ENCODE measurements around the gene POLR2C. TPM values are rescaled to one million over a fixed set of nuclear protein-coding genes. Genes with fewer than 3 reads are reported as not detected.

POLR2C gene
- total and polyA plus RNA-seq, 2 experiments from 2014 or later = 56.6 to 92.5 TPM

DNA sequence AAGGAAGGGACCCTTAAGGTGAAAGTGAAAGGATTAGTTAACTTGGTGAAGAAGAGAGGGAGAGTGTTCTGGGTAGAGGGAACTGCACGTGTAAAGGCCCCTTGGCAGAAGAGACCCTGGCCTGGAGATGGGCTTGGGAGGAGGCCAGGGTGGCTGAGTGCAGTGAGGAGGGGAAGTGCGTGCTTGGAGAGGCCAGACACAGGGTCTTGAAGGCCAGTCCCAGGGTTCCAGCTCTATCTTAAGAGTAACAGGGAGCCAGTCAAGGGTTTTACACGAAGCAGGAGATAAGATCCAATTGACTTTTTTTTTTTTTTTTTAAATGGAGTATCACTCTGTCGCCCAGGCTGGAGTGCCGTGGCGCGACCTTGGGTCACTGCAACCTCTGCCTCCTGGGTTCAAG is 39.0 kb downstream of the POLR2C start:
- no peaks in the 10 kb centered on the region for H3K9me2 ChIP-seq (replicated peaks; ENCODE audit: insufficient read depth)
- no peaks in the 10 kb centered on the region for H3K9me3 ChIP-seq (ENCODE audit: low read depth)
- H4K20me1 ChIP-seq (ENCODE audit: insufficient read depth, poor library complexity, severe bottlenecking) = no peaks in the 10 kb centered on the region
- no peak overlapping the region for H2AFZ ChIP-seq
- H3K27me3 ChIP-seq = no peaks in the 10 kb centered on the region
- H3K27ac ChIP-seq = no peak overlapping the region
- no peak for TF ChIP-seq EZH2 (IDR thresholded peaks at IDR 0.05; ENCODE audit: borderline replicate concordance)
- no peak overlapping the region for H3K4me2 ChIP-seq
- no peak for DNase-seq (ENCODE audit: low spot score)
- no peaks in the 10 kb centered on the region for H3K79me2 ChIP-seq
- H3K4me1 ChIP-seq (ENCODE audit: insufficient read depth) = peaks cover 15% of the 10 kb centered on the region
- no peak overlapping the region for H3K4me3 ChIP-seq
- WGBS (ENCODE audit: low lambda C conversion rate, missing lambda C conversion rate) = 66% methylated on average over 7 of the region's 7 CpGs
- H3K36me3 ChIP-seq (replicated peaks; ENCODE audit: insufficient read depth, low read depth) = no peaks in the 10 kb centered on the region

DNA sequence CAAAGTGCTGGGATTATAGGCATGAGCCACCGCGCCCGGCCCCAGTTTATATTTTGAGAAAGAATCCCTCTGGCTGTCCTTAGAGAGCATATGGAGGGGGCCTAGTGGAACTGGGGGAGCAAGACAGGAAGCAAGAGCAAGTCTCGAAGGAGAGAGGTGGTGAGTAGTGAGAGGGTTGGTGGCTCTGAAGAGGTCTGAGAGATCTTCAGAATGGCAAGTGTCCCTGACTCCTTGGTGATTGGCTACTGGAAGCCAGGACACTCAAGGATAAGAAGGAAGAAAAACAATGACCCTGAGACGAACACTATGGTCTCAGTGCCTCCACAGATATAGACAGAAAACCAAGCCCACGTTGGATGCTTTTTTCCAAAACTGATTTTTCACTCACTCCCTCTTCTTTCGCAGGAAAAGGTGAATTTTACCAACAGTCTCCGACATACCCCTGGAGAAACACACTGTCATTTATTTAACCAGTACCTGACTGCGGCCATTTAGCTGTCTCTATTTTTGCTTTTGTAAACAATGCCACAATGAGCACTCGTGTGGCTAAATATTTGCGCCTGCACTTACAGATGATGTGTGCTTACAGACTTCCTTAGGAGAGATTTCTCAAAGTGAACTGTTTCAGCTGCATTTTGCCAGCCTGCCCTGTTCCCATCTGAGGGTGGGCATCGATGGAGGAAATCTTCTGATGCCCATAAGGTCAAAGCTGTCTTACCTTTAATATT is 39.7 kb downstream of the POLR2C start:
- Histone ChIP-seq H3K79me2 (no peaks in the 10 kb centered on the region), H2AFZ (no peak overlapping the region), H3K9me3 (ENCODE audit: low read depth) (no peaks in the 10 kb centered on the region), H3K27ac (no peak overlapping the region), H3K9me2 (replicated peaks; ENCODE audit: insufficient read depth) (no peaks in the 10 kb centered on the region), H3K36me3 (replicated peaks; ENCODE audit: insufficient read depth, low read depth) (no peaks in the 10 kb centered on the region), H3K4me3 (no peak overlapping the region), H3K27me3 (no peaks in the 10 kb centered on the region), H4K20me1 (ENCODE audit: insufficient read depth, poor library complexity, severe bottlenecking) (no peaks in the 10 kb centered on the region), H3K4me1 (ENCODE audit: insufficient read depth) (peaks cover 16% of the 10 kb centered on the region), H3K4me2 (no peak overlapping the region)
- TF ChIP-seq, protein P1, sequence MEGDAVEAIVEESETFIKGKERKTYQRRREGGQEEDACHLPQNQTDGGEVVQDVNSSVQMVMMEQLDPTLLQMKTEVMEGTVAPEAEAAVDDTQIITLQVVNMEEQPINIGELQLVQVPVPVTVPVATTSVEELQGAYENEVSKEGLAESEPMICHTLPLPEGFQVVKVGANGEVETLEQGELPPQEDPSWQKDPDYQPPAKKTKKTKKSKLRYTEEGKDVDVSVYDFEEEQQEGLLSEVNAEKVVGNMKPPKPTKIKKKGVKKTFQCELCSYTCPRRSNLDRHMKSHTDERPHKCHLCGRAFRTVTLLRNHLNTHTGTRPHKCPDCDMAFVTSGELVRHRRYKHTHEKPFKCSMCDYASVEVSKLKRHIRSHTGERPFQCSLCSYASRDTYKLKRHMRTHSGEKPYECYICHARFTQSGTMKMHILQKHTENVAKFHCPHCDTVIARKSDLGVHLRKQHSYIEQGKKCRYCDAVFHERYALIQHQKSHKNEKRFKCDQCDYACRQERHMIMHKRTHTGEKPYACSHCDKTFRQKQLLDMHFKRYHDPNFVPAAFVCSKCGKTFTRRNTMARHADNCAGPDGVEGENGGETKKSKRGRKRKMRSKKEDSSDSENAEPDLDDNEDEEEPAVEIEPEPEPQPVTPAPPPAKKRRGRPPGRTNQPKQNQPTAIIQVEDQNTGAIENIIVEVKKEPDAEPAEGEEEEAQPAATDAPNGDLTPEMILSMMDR (IDR thresholded peaks at IDR 0.05; ENCODE audit: poor library complexity) = no peak
- no peak for TF ChIP-seq EZH2 (IDR thresholded peaks at IDR 0.05; ENCODE audit: borderline replicate concordance)
- TF ChIP-seq EZH2phosphoT487 (IDR thresholded peaks at IDR 0.05; ENCODE audit: low read depth, severe bottlenecking, unreplicated experiment) = no peak
- DNase-seq (ENCODE audit: low spot score) = no peak
- 55% methylated on average over 12 of the region's 12 CpGs for WGBS (ENCODE audit: low lambda C conversion rate, missing lambda C conversion rate)

DNA sequence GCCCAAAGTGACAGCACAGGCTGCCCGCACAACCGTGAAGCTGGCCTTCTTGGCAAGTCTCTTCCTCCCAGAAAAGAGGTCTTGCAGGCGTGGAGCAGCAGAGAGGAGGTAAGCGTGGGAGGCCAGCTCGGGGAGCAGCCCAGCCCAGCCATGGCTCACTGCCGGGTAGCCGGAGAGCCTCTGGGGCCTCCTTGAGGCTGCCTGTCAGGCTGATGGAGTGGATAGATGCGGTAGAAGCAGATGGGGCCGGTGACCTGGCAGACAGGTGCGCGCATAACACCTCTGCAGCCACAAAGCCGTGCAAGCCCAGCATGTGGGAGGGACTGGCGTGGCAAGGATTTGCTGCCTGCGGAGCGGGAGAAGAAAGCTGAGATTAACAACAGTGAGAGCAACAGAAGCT is 40.9 kb downstream of the POLR2C start:
- TF ChIP-seq EZH2 (IDR thresholded peaks at IDR 0.05; ENCODE audit: borderline replicate concordance) (no peak), EZH2phosphoT487 (IDR thresholded peaks at IDR 0.05; ENCODE audit: low read depth, severe bottlenecking, unreplicated experiment) (no peak)
- TF ChIP-seq, protein P1 (IDR thresholded peaks at IDR 0.05; ENCODE audit: poor library complexity) = no peak
- no peaks in the 10 kb centered on the region for H3K36me3 ChIP-seq (replicated peaks; ENCODE audit: insufficient read depth, low read depth)
- no peak overlapping the region for H3K4me3 ChIP-seq
- no peaks in the 10 kb centered on the region for H4K20me1 ChIP-seq (ENCODE audit: insufficient read depth, poor library complexity, severe bottlenecking)
- H3K27me3 ChIP-seq = no peaks in the 10 kb centered on the region
- H3K79me2 ChIP-seq = no peaks in the 10 kb centered on the region
- H2AFZ ChIP-seq = no peak overlapping the region
- H3K4me1 ChIP-seq (ENCODE audit: insufficient read depth) = peaks cover 27% of the 10 kb centered on the region
- no peaks in the 10 kb centered on the region for H3K9me3 ChIP-seq (ENCODE audit: low read depth)
- no peaks in the 10 kb centered on the region for H3K9me2 ChIP-seq (replicated peaks; ENCODE audit: insufficient read depth)
- WGBS (ENCODE audit: low lambda C conversion rate, missing lambda C conversion rate) = 59% methylated on average over 15 of the region's 15 CpGs
- no peak overlapping the region for H3K27ac ChIP-seq
- peak; percentile 21 for DNase-seq (ENCODE audit: low spot score)
- no peak overlapping the region for H3K4me2 ChIP-seq

DNA sequence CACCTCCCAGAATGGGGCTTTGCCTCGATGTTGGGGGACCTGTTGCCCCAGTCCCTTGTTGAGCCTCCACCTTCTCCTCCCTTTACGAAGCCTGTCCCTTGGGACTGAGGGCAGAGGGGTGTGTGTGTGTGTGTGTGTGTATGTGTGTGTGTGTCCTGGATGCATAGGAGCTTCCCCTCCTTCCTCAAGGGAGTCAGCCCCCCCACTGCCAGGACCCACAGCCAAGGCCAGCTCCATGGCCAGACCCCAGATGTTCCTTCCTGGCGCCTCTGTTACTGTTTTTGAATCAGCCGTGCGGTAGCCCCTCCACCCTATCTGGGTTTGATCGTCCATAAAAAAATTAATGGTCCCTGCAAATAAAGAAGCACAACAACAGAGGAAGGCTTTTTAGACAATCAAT is 41.5 kb downstream of the POLR2C start:
- DNase-seq (ENCODE audit: low spot score) = no peak
- H3K9me3 ChIP-seq (ENCODE audit: low read depth) = no peaks in the 10 kb centered on the region
- no peak overlapping the region for H3K27ac ChIP-seq
- 80% methylated on average over 6 of the region's 6 CpGs for WGBS (ENCODE audit: low lambda C conversion rate, missing lambda C conversion rate)
- H3K9me2 ChIP-seq (replicated peaks; ENCODE audit: insufficient read depth) = no peaks in the 10 kb centered on the region
- H3K4me3 ChIP-seq = no peak overlapping the region
- H4K20me1 ChIP-seq (ENCODE audit: insufficient read depth, poor library complexity, severe bottlenecking) = no peaks in the 10 kb centered on the region
- TF ChIP-seq EZH2 (IDR thresholded peaks at IDR 0.05; ENCODE audit: borderline replicate concordance) (no peak), EZH2phosphoT487 (IDR thresholded peaks at IDR 0.05; ENCODE audit: low read depth, severe bottlenecking, unreplicated experiment) (no peak)
- TF ChIP-seq, protein P1 (IDR thresholded peaks at IDR 0.05; ENCODE audit: poor library complexity) = no peak
- H3K36me3 ChIP-seq (replicated peaks; ENCODE audit: insufficient read depth, low read depth) = no peaks in the 10 kb centered on the region
- H3K4me2 ChIP-seq = no peak overlapping the region
- H2AFZ ChIP-seq = no peak overlapping the region
- no peaks in the 10 kb centered on the region for H3K79me2 ChIP-seq
- H3K4me1 ChIP-seq (ENCODE audit: insufficient read depth) = peaks cover 28% of the 10 kb centered on the region
- H3K27me3 ChIP-seq = no peaks in the 10 kb centered on the region

Data from hepatocyte (in vitro differentiated cells).